AG10803 (cell line): ENCODE results near the gene PTPN13.

ENCODE experiments used
- DNase-seq: peaks from one replicate; pipeline ENCODE4 v3.0.0; 2010; ENCODE audit warnings: low read depth
- H3K4me3 ChIP-seq: 2 replicates; pipeline ENCODE4 v1.5.1; 2011; ENCODE audit warnings: mild to moderate bottlenecking, low read length, control low read depth
- CTCF ChIP-seq: conservative IDR thresholded peaks from 2 replicates; pipeline ENCODE4 v1.5.1; 2011; ENCODE audit warnings: mild to moderate bottlenecking, low read length, control low read depth, inconsistent platforms

The PTPN13 gene

DNA sequence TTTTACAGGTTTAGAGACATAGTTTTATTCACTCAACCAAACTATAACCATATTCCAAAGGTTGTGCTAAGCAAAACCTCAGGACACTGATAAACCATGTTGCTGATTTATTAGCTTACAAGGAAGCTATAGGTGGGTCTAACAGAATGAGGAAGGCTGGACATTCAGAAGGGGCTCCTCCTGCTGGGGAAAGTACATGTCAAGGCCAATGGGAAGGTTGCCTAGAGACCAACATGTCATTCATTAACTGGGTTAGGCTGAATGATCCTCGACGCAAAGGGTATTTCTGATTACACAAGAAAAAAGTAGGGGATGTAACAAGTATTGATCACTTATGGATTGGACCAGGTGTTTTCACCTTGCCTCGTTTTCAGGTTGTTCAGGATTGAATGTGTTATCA is 224.7 kb downstream of the PTPN13 start:
- H3K4me3 ChIP-seq: no peak overlapping the region
- no peak for DNase-seq
- no peak for TF ChIP-seq CTCF

DNA sequence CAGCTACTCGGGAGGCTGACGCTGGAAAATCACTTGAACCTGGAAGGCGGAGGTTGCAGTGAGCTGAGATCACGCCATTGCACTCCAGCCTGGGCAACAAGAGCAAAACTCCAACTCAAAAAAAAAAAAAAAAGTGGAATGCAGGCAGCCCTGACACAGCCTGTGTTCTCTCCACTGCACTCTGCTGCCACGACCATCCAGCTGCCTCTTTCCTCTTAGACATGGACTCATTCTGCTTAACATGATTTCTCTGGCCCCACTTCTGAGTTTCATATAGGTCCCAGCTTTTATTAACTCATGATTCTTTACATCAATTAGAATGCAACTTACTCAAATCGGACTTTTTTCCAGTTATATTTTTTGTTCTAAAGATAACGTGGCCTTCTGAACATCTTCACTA is 225.4 kb downstream of the PTPN13 start:
- DNase-seq: no peak
- H3K4me3 ChIP-seq: no peak overlapping the region
- TF ChIP-seq CTCF: no peak

DNA sequence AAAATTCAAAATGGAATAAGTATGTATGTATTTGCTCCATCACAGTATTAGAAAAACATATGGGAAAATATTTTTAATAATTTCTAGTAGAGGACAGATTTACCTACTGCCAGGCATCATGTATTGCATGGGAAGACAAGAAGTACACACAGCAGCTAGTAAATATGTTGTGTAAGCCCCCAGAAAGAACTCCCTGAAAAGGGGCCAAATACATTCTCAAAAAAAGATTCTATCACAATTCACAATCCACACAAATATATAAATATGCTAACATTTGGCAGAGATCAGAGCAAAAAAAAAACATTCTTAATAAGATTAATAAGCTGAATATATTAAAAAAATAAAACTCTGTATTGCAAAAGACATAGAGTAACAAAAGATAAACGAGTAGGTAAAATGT is 227.0 kb downstream of the PTPN13 start:
- no peak for TF ChIP-seq CTCF
- no peak for DNase-seq
- no peak overlapping the region for H3K4me3 ChIP-seq

DNA sequence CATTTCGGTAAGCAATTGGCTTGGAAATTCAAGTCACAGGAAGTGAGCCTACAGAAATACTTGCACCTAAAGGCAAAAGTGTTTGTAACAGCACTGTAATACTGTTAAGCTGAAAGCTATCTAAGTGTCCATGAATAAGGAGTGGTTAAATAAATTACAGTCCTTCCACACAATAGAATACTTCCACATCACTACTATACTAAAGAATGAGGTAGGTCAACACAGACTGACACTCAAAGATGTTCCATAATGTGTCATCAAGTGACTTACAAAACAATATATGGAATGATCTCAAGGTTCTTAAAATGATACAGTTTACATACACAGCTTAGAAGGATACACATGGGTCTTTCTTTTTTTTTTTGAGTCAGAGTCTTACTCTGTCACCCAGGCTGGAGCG is 228.0 kb downstream of the PTPN13 start:
- DNase-seq: no peak
- no peak overlapping the region for H3K4me3 ChIP-seq
- no peak for TF ChIP-seq CTCF

DNA sequence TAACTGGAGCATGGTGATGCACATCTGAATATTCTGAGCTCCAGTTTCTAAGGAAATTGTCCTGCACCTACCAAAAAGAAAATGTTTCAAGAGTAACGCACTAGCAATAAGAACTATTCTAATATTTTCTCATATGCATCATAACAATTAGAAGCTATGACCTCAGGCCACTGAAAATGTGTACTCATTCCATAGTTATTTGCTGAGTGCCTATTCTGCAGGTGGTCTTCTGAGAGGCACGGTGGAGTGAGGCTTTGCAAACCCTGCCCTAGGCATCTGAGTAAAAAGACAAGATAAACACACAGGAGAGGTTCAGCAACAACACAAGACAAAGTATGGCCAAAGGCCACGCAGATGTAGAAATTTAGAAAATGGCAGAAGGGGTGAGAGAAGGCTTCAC is 231.4 kb downstream of the PTPN13 start:
- no peak overlapping the region for H3K4me3 ChIP-seq
- no peak for TF ChIP-seq CTCF
- no peak for DNase-seq

- no peak overlapping the region for H3K4me3 ChIP-seq
- DNase-seq: peak; percentile 94
- TF ChIP-seq CTCF: no peak
Observed at GRCh38 chr4:86831262-86832130, 237.4 kb downstream of the PTPN13 start.

DNA sequence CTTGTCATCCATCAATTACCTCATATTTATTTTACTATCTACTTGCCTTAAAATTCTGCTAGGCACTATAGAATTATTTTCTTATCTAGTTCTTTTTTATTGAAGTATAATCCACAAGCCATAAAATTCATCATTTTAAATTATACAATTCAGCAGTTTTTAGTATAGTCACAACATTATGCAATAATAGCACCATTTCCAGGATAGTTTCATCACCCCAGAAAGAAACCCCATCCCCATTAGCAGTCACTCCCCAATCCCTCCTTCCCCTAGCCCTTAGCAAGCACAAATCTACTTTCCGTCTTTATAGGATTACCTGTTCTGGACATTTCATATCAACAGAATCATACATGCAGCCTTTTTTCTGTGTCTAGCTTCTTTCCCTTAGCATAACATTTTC is 239.5 kb downstream of the PTPN13 start:
- no peak for DNase-seq
- no peak overlapping the region for H3K4me3 ChIP-seq
- TF ChIP-seq CTCF: no peak
